ENCODE measurements around the gene SENP1. TPM values are rescaled to one million over a fixed set of nuclear protein-coding genes. Genes with fewer than 3 reads are reported as not detected.
"Not testable (repeated sequence)": the region's sequence is repeated elsewhere in the genome, so short reads cannot be mapped to it uniquely, and the experiment has no call there.

The SENP1 gene
- total RNA-seq, 2 donors from 2014 or later, result 11.5 to 49.6 TPM

GRCh38 chr12:48115957-48116356 is 10.1 kb upstream of the SENP1 start:
- DNase-seq (ENCODE audit: low spot score), result no peak
- no peak overlapping the region for H3K27ac ChIP-seq
- intact Hi-C loops (cut with DNase I), result no loop called here
- 100% methylated on average over 1 of the region's 1 CpG for WGBS
- H3K36me3 ChIP-seq, result no peaks in the 10 kb centered on the region
- no peaks in the 10 kb centered on the region for H3K27me3 ChIP-seq (replicated peaks; ENCODE audit: insufficient read depth)
- H3K4me1 ChIP-seq (replicated peaks), result no peaks in the 10 kb centered on the region
- H3K4me3 ChIP-seq, result no peak overlapping the region
- no peaks in the 10 kb centered on the region for H3K9me3 ChIP-seq
- TF ChIP-seq POLR2A (IDR thresholded peaks at IDR 0.05) (no peak), CTCF (IDR thresholded peaks at IDR 0.05) (no peak), POLR2AphosphoS5 (IDR thresholded peaks at IDR 0.05) (no peak)

- H3K4me1 ChIP-seq (replicated peaks); H3K4me3 ChIP-seq; H3K27me3 ChIP-seq (replicated peaks; ENCODE audit: insufficient read depth); intact Hi-C loops (cut with DNase I); H3K27ac ChIP-seq; H3K36me3 ChIP-seq; DNase-seq (ENCODE audit: low spot score); H3K9me3 ChIP-seq: not testable (repeated sequence)
- 95% methylated on average over 5 of the region's 5 CpGs for WGBS
Observed at GRCh38 chr12:48111312-48111693, 5.4 kb upstream of the SENP1 start.

GRCh38 chr12:48110691-48111311 is 4.9 kb upstream of the SENP1 start:
- WGBS, result 78% methylated on average over 1 of the region's 1 CpG
- DNase-seq (ENCODE audit: low spot score), result no peak

DNA sequence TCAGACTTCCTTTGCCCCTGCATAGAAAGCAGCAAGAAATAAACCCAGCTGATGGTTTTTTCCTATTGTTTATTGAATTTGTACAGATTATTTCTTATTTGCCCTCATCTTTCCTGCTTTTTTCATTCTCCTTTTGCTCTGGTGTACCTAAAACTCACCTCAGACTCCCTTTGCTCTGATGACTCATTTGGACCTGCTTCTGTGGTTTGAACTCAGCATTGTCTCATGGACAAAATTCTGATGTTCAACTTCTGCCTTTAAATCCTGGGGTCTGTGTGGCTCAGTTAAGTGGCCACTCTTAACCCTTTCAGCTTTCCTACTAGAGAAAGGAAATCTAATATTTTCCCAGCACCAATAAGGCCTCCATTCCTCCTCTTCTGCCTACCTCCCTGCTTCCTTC is 3.5 kb upstream of the SENP1 start:
- H3K27ac ChIP-seq, result no peak overlapping the region
- H3K27me3 ChIP-seq (replicated peaks; ENCODE audit: insufficient read depth), result no peaks in the 10 kb centered on the region
- TF ChIP-seq POLR2AphosphoS5 (IDR thresholded peaks at IDR 0.05) (no peak), CTCF (IDR thresholded peaks at IDR 0.05) (no peak), POLR2A (IDR thresholded peaks at IDR 0.05) (no peak)
- no peaks in the 10 kb centered on the region for H3K4me1 ChIP-seq (replicated peaks)
- DNase-seq (ENCODE audit: low spot score), result no peak
- no peak overlapping the region for H3K4me3 ChIP-seq
- no peaks in the 10 kb centered on the region for H3K9me3 ChIP-seq
- intact Hi-C loops (cut with DNase I), result loop anchor here (5.0 kb wide), 1 partner anchor 48 kb away; the partner anchor contains the start of gene ASB8
- no peaks in the 10 kb centered on the region for H3K36me3 ChIP-seq

More at GRCh38 chr12:48110691-48111311, 4.9 kb upstream of the SENP1 start:
- H3K9me3 ChIP-seq, result no peaks in the 10 kb centered on the region
- H3K36me3 ChIP-seq, result no peaks in the 10 kb centered on the region
- H3K27me3 ChIP-seq (replicated peaks; ENCODE audit: insufficient read depth), result no peaks in the 10 kb centered on the region
- H3K27ac ChIP-seq, result no peak overlapping the region
- TF ChIP-seq POLR2A (IDR thresholded peaks at IDR 0.05) (no peak), POLR2AphosphoS5 (IDR thresholded peaks at IDR 0.05) (no peak), CTCF (IDR thresholded peaks at IDR 0.05) (no peak)
- H3K4me1 ChIP-seq (replicated peaks), result no peaks in the 10 kb centered on the region
- no peak overlapping the region for H3K4me3 ChIP-seq
- intact Hi-C loops (cut with DNase I), result no loop called here

DNA sequence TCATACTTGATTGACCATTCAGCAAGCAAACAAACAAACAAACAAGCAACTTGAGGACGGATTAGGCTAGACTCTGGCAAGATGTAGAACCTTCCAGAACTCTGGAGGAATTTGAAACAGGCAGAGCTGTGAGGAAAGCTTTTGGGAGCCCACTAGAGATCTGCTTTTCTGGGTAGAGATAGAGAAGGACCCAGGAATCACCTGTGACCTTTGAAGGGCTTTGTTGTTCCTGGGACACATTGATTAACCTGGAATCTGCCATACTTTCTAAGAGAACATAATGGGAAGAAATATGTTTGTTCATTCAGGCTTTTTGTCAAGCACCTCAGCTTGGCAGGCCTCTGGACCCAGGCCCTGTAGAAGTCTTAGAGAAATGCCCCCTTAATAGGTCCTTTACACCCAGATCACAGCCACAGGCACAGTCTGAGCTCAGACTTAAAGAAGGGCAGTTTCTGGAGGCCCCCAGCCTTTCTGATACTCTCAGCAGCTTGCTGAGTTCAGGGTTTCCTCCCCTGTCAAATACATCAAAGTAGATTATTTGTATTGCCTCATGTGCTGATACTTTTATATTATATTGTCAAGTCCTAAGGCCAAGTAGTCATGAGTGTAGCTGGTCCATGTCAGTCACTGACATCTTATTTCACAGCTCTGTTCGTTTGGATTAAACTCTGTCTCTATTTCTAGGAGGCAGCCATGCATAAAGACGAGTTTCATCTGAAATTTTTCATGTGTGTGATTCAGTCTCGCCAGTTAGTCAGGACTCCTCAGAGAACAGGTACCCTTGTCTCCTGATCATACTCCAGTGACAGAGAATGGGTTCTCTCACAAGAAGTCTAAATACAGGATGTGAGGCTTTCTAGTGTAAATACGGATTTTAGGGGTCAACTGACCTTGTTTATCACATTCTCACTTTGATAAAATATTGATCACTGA is 1.1 kb upstream of the SENP1 start:
- 71% methylated on average over 5 of the region's 5 CpGs for WGBS
- no peaks in the 10 kb centered on the region for H3K27me3 ChIP-seq (replicated peaks; ENCODE audit: insufficient read depth)
- peak overlapping the region; percentile 81 to 89 for H3K4me3 ChIP-seq
- peak overlapping the region; percentile 89 for H3K27ac ChIP-seq
- H3K9me3 ChIP-seq, result no peaks in the 10 kb centered on the region
- H3K36me3 ChIP-seq, result no peaks in the 10 kb centered on the region
- DNase-seq (ENCODE audit: low spot score), result no peak
- TF ChIP-seq POLR2AphosphoS5 (IDR thresholded peaks at IDR 0.05), result no peak
- TF ChIP-seq CTCF (IDR thresholded peaks at IDR 0.05), result no peak
- no peak for TF ChIP-seq POLR2A (IDR thresholded peaks at IDR 0.05)
- H3K4me1 ChIP-seq (replicated peaks), result no peaks in the 10 kb centered on the region
- intact Hi-C loops (cut with DNase I), result loop anchor here (5.0 kb wide), 1 partner anchor 50 kb away; the partner anchor contains the start of gene ASB8

All from prostate gland (tissue), 2 donors.